Brain microvascular endothelial cell (primary cell): ENCODE results near the gene PIR.

Experiments
- DNase-seq: peaks from one replicate; pipeline ENCODE4 v3.0.0-alpha.2; 2020
- H3K27ac ChIP-seq: fragments of 250-450 bp; sonication (Bioruptor Pico); 2 replicates; pipeline ENCODE4 v1.5.1; 2020; ENCODE audit warnings: mild to moderate bottlenecking, moderate library complexity
- H3K27me3 ChIP-seq: fragments of 250-450 bp; sonication (Bioruptor Pico); replicated peaks from 2 replicates; pipeline ENCODE4 v1.5.1; 2020; ENCODE audit warnings: mild to moderate bottlenecking
- H3K36me3 ChIP-seq: fragments of 250-450 bp; sonication (Bioruptor Pico); replicated peaks from 2 replicates; pipeline ENCODE4 v1.5.1; 2020; ENCODE audit warnings: mild to moderate bottlenecking
- H3K4me3 ChIP-seq: 2 replicates; pipeline ENCODE4 v1.5.1; 2011; ENCODE audit warnings: low read depth, mild to moderate bottlenecking, control low read depth, low read length, moderate library complexity
- CTCF ChIP-seq: IDR thresholded peaks from 2 replicates; pipeline ENCODE4 v1.5.1; 2011; ENCODE audit warnings: low read depth, mild to moderate bottlenecking, moderate library complexity, low read length, control low read depth, inconsistent platforms; ENCODE audit errors: missing control alignments
- in situ Hi-C: cut with HindIII; loops from 2 replicates; pipeline ENCODE4 v1.10.0; 2017; ENCODE audit warnings: low sequenced_read_pairs, low pct_ligation_motif_present

PIR gene

GRCh38 chrX:15483891-15484290 is 9.2 kb downstream of the PIR start:
- Histone ChIP-seq H3K27ac (no peak overlapping the region), H3K4me3 (no peak overlapping the region), H3K36me3 (no peaks in the 10 kb centered on the region), H3K27me3 (no peaks in the 10 kb centered on the region)
- DNase-seq: no peak
- TF ChIP-seq CTCF: no peak
- in situ Hi-C loops: no loop called here

- in situ Hi-C loops: no loop called here
These were observed 17.6 kb downstream of the PIR start for GRCh38 chrX:15475486-15475885.

GRCh38 chrX:15475021-15475420 is 18.1 kb downstream of the PIR start:
- Histone ChIP-seq H3K4me3 (no peak overlapping the region), H3K27me3 (no peaks in the 10 kb centered on the region), H3K36me3 (no peaks in the 10 kb centered on the region), H3K27ac (no peak overlapping the region)
- DNase-seq: no peak
- TF ChIP-seq CTCF: no peak
- in situ Hi-C loops: no loop called here

More at GRCh38 chrX:15475486-15475885, 17.6 kb downstream of the PIR start:
- Histone ChIP-seq H3K27me3 (no peaks in the 10 kb centered on the region), H3K36me3 (no peaks in the 10 kb centered on the region), H3K27ac (no peak overlapping the region), H3K4me3 (no peak overlapping the region)
- no peak for TF ChIP-seq CTCF
- no peak for DNase-seq

- H3K27me3 ChIP-seq: no peaks in the 10 kb centered on the region
- no peak for TF ChIP-seq CTCF
- H3K27ac ChIP-seq: no peak overlapping the region
- no peak for DNase-seq
- no peak overlapping the region for H3K4me3 ChIP-seq
- no peaks in the 10 kb centered on the region for H3K36me3 ChIP-seq
- in situ Hi-C loops: no loop called here
These were observed 19.1 kb downstream of the PIR start for GRCh38 chrX:15474028-15474427.

- H3K4me3 ChIP-seq: no peak overlapping the region
- DNase-seq: no peak
- H3K27ac ChIP-seq: no peak overlapping the region
- in situ Hi-C loops: no loop called here
- no peaks in the 10 kb centered on the region for H3K36me3 ChIP-seq
- no peak for TF ChIP-seq CTCF
- no peaks in the 10 kb centered on the region for H3K27me3 ChIP-seq
These were observed 20.6 kb downstream of the PIR start for GRCh38 chrX:15472531-15472930.

DNA sequence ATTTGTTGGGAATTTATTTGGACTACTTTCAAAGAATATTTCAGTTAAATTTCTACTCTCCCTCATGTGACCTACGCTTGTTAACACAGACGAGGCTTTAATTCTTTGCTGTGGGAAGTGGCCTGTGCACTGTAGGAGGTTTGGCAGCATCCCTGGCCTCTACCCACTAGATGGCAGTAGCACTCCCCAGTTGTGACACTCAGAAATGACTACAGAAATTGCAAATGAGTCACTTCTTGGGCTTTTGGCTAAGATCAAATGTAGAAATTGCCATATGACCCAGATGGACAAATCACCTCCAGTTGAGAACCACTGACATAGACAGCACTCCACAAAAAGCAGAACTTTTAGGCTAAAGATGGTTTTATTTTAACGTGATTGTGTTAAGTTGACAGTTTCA is 22.1 kb downstream of the PIR start:
- no peak overlapping the region for H3K27ac ChIP-seq
- H3K4me3 ChIP-seq: no peak overlapping the region
- no peaks in the 10 kb centered on the region for H3K36me3 ChIP-seq
- TF ChIP-seq CTCF: peak; percentile 90
- DNase-seq: peak; percentile 68
- in situ Hi-C loops: no loop called here
- no peaks in the 10 kb centered on the region for H3K27me3 ChIP-seq
